Bronchial epithelial cell (primary cell): ENCODE results near the gene FOXL3. TPM values are rescaled to one million over a fixed set of nuclear protein-coding genes. Genes with fewer than 3 reads are reported as not detected.
"Not testable (repeated sequence)": the region's sequence is repeated elsewhere in the genome, so short reads cannot be mapped to it uniquely, and the experiment has no call there.

Source experiments
- DNase-seq: peaks from one replicate; pipeline ENCODE4 v3.0.0-alpha.2; 2010; ENCODE audit warnings: low read depth
- FAIRE-seq: peaks from 2 replicates; lab custom pipeline; 2011; peaks lifted over from hg19 to GRCh38; lab: Jason Lieb, UNC
- H3K27me3 ChIP-seq: 2 replicates; pipeline ENCODE4 v1.5.1; 2011; ENCODE audit warnings: low read length; ENCODE audit not compliant: control insufficient read depth, insufficient read depth
- H3K36me3 ChIP-seq: 2 replicates; pipeline ENCODE4 v1.5.1; 2011; ENCODE audit warnings: low read length; ENCODE audit not compliant: control insufficient read depth, insufficient read depth
- H3K4me3 ChIP-seq: 2 replicates; pipeline ENCODE4 v1.5.1; 2011; ENCODE audit warnings: mild to moderate bottlenecking, low read depth, low read length, control low read depth
- CTCF ChIP-seq: IDR thresholded peaks from 2 replicates; pipeline ENCODE4 v1.5.1; 2011; ENCODE audit warnings: mild to moderate bottlenecking, moderate library complexity, low read length, control low read depth, inconsistent platforms; ENCODE audit not compliant: insufficient read depth, severe bottlenecking
- total RNA-seq: library from RNA; depleted of rRNA; stranded (reverse); fragments of >200 nt; gene quantifications from 2 replicates; pipeline ENCODE4 v1.2.1, GENCODE V29; 2014

The FOXL3 gene
- total RNA-seq, 1 donor from 2014 or later: not detected

GRCh38 chr7:296373-296945 lies 6.5 kb downstream of the FOXL3 start:
- TF ChIP-seq CTCF: no peak
- H3K27me3 ChIP-seq: peaks cover 6% of the 10 kb centered on the region
- no peak for FAIRE-seq
- no peak overlapping the region for H3K4me3 ChIP-seq
- no peak for DNase-seq
- H3K36me3 ChIP-seq: no peaks in the 10 kb centered on the region

- not testable (repeated sequence) for DNase-seq, FAIRE-seq, H3K27me3 ChIP-seq, H3K36me3 ChIP-seq, H3K4me3 ChIP-seq
Measured at GRCh38 chr7:297141-297540, 7.2 kb downstream of the FOXL3 start.

GRCh38 chr7:297611-298374 lies 7.8 kb downstream of the FOXL3 start:
- no peaks in the 10 kb centered on the region for H3K36me3 ChIP-seq
- FAIRE-seq (no peak), DNase-seq (no peak)
- no peaks in the 10 kb centered on the region for H3K27me3 ChIP-seq
- no peak for TF ChIP-seq CTCF
- H3K4me3 ChIP-seq: no peak overlapping the region

- Histone ChIP-seq H3K4me3 (no peak overlapping the region), H3K36me3 (no peaks in the 10 kb centered on the region), H3K27me3 (no peaks in the 10 kb centered on the region)
- FAIRE-seq (no peak), DNase-seq (no peak)
- TF ChIP-seq CTCF: no peak
Measured at GRCh38 chr7:298375-298702, 8.4 kb downstream of the FOXL3 start.

- Histone ChIP-seq H3K4me3 (no peak overlapping the region), H3K27me3 (no peaks in the 10 kb centered on the region), H3K36me3 (no peaks in the 10 kb centered on the region)
- FAIRE-seq: no peak
- DNase-seq: no peak
- TF ChIP-seq CTCF: no peak
Measured at GRCh38 chr7:298743-299142, 8.8 kb downstream of the FOXL3 start.

- FAIRE-seq (no peak), DNase-seq (no peak)
- no peaks in the 10 kb centered on the region for H3K27me3 ChIP-seq
- no peak overlapping the region for H3K4me3 ChIP-seq
- H3K36me3 ChIP-seq: no peaks in the 10 kb centered on the region
- TF ChIP-seq CTCF: no peak
Measured at GRCh38 chr7:299169-299568, 9.2 kb downstream of the FOXL3 start.
